GM23248 (cell line): ENCODE results near the gene EPGN.

Experiments used
- EZH2 ChIP-seq: fragments of 200-600 bp; sonication (generic); IDR thresholded peaks from 2 replicates; pipeline ENCODE4 v1.6.1; 2018; ENCODE audit warnings: antibody characterized with exemption, mild to moderate bottlenecking; ENCODE audit not compliant: insufficient read depth, poor library complexity, severe bottlenecking
- EZH2phosphoT487 ChIP-seq: fragments of 200-600 bp; sonication (generic); IDR thresholded peaks from 2 replicates; pipeline ENCODE4 v1.6.1; 2018; ENCODE audit warnings: antibody characterized with exemption, moderate library complexity, mild to moderate bottlenecking, low read depth; ENCODE audit not compliant: insufficient read depth

DNA sequence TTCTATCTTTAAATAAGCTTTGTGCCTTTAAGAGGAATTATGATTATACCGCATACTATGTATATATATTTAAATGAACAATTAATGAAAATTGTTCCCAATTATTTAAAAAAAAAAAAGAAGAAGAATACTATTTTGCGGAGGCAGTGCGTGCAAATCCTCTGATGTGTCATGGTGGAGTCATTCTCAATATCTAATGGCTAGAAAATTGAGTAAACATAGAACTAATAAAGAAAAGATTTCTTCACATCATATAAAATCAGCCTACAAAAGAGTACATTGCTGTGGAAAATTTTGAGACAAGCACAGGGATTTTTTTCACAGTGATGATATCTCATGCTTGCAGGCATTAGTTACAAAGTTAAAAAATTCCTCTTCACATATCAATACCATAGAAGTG, 54.1 kb downstream of the EPGN start:
- TF ChIP-seq EZH2 (no peak), EZH2phosphoT487 (no peak)
